ENCODE results near the gene ZBTB16. TPM values are rescaled to one million over a fixed set of nuclear protein-coding genes. Genes with fewer than 3 reads are reported as not detected.

ZBTB16 gene
- total and polyA plus RNA-seq, 4 donors, result 8.9 to 140 (median 34.5) TPM

DNA sequence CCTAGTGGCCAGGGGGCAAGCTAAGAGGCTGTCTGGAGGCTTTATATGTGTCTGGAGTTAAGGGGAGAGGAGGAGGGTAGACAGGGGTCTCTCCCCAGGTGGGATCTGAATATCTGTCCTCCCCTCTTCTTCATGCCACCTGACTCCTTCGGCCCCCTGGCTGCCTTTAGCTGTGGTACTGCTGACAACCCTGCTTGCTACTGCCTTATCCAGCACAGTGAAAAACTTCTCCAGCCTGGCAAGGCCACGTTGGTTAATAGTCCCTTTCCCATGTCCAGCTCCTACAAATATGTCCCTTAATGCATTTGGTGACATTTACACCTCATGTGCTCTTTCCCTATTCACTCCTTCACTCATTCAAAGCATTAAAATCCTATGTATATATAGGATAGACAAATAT, 194.3 kb downstream of the ZBTB16 start:
- H3K4me1 ChIP-seq (ENCODE audit: control insufficient read depth in 4 of 4, insufficient read depth in 4 of 4, low read length in 3 of 4), result peaks cover 14 to 47% (median 40%) of the 10 kb centered on the region in 4 donors
- WGBS, result 75% methylated on average over 2 of the region's 2 CpGs
- no peak for TF ChIP-seq HNF4G (IDR thresholded peaks at IDR 0.05)
- TF ChIP-seq FOXA1 (IDR thresholded peaks at IDR 0.05), result no peak
- no peak for TF ChIP-seq FOXA2 (IDR thresholded peaks at IDR 0.05)
- TF ChIP-seq EGR1 (IDR thresholded peaks at IDR 0.05; ENCODE audit: low read depth in 2 of 2), result no peak
- no peak for TF ChIP-seq GABPA (IDR thresholded peaks at IDR 0.05 in 1 of 2, conservative IDR thresholded peaks at IDR 0.05 in 1 of 2)
- TF ChIP-seq, protein P1, sequence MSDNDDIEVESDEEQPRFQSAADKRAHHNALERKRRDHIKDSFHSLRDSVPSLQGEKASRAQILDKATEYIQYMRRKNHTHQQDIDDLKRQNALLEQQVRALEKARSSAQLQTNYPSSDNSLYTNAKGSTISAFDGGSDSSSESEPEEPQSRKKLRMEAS (IDR thresholded peaks at IDR 0.05), result no peak
- TF ChIP-seq YY1 (IDR thresholded peaks at IDR 0.05), result no peak
- TF ChIP-seq, protein P2, sequence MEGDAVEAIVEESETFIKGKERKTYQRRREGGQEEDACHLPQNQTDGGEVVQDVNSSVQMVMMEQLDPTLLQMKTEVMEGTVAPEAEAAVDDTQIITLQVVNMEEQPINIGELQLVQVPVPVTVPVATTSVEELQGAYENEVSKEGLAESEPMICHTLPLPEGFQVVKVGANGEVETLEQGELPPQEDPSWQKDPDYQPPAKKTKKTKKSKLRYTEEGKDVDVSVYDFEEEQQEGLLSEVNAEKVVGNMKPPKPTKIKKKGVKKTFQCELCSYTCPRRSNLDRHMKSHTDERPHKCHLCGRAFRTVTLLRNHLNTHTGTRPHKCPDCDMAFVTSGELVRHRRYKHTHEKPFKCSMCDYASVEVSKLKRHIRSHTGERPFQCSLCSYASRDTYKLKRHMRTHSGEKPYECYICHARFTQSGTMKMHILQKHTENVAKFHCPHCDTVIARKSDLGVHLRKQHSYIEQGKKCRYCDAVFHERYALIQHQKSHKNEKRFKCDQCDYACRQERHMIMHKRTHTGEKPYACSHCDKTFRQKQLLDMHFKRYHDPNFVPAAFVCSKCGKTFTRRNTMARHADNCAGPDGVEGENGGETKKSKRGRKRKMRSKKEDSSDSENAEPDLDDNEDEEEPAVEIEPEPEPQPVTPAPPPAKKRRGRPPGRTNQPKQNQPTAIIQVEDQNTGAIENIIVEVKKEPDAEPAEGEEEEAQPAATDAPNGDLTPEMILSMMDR (IDR thresholded peaks at IDR 0.05; ENCODE audit: low read depth, low read length, missing input control), result no peak
- TF ChIP-seq SP1 (IDR thresholded peaks at IDR 0.05), result no peak
- peaks cover 12 to 29% (median 16%) of the 10 kb centered on the region in 4 donors for H3K36me3 ChIP-seq (ENCODE audit: control insufficient read depth in 4 of 4, insufficient read depth in 3 of 4, low read depth in 1 of 4, low read length in 3 of 4)
- H3K9me3 ChIP-seq (ENCODE audit: control insufficient read depth in 4 of 4, low read length in 3 of 4), result no peaks in the 10 kb centered on the region
- no peak overlapping the region for H3K4me3 ChIP-seq (ENCODE audit: low read depth in 1 of 3, low read length in 3 of 3)
- H3K27ac ChIP-seq (ENCODE audit: low read depth in 1 of 2, low read length in 2 of 2), result no peak overlapping the region
- H3K9ac ChIP-seq (ENCODE audit: low read depth in 1 of 2, low read length in 2 of 2), result no peak overlapping the region
- no peaks in the 10 kb centered on the region for H3K27me3 ChIP-seq (ENCODE audit: control insufficient read depth in 4 of 4, insufficient read depth in 4 of 4, low read length in 3 of 4)
- no peak for DNase-seq (ENCODE audit: low spot score)

DNA sequence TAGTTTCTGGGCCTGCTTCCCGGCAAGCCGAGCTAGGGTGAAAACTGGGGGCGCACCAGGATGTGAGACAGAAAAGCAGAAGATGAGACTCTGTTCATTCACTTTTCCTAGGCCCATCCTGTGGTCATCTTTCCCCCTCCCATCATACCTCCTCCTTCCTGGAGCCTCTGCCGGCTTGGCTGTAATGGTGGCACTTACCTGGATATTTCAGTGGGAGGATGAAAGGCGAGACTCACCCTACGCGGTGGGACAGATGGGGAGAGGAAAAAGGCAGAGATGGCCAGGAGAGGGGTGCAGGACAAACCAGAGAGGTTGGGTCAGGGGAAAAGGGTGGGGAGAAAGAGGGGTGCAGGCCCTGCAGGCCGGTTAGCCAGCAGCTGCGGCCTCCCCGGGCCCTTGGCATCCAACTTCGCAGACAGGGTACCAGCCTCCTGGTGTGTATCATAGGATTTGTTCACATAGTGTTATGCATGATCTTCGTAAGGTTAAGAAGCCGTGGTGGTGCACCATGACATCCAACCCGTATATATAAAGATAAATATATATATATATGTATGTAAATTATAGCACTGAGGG, 195.1 kb downstream of the ZBTB16 start:
- 87% methylated on average over 14 of the region's 14 CpGs for WGBS
- Histone ChIP-seq H3K9ac (ENCODE audit: low read depth in 1 of 2, low read length in 2 of 2) (no peak overlapping the region), H3K36me3 (ENCODE audit: control insufficient read depth in 4 of 4, insufficient read depth in 3 of 4, low read depth in 1 of 4, low read length in 3 of 4) (peaks cover 10 to 27% (median 16%) of the 10 kb centered on the region in 4 donors), H3K27me3 (ENCODE audit: control insufficient read depth in 4 of 4, insufficient read depth in 4 of 4, low read length in 3 of 4) (no peaks in the 10 kb centered on the region), H3K4me1 (ENCODE audit: control insufficient read depth in 4 of 4, insufficient read depth in 4 of 4, low read length in 3 of 4) (peaks cover 14 to 53% (median 42%) of the 10 kb centered on the region in 4 donors), H3K4me3 (ENCODE audit: low read depth in 1 of 3, low read length in 3 of 3) (no peak overlapping the region), H3K27ac (ENCODE audit: low read depth in 1 of 2, low read length in 2 of 2) (peak overlapping the region in 1 of 2 donors; percentile 18), H3K9me3 (ENCODE audit: control insufficient read depth in 4 of 4, low read length in 3 of 4) (no peaks in the 10 kb centered on the region)
- TF ChIP-seq JUND (IDR thresholded peaks at IDR 0.05) (no peak), EGR1 (IDR thresholded peaks at IDR 0.05; ENCODE audit: low read depth in 2 of 2) (no peak), HNF4G (IDR thresholded peaks at IDR 0.05) (no peak), YY1 (IDR thresholded peaks at IDR 0.05) (no peak), FOXA2 (IDR thresholded peaks at IDR 0.05) (no peak), FOXA1 (IDR thresholded peaks at IDR 0.05) (no peak), NR2F2 (IDR thresholded peaks at IDR 0.05) (no peak), RAD21 (IDR thresholded peaks at IDR 0.05) (no peak), TAF1 (conservative IDR thresholded peaks at IDR 0.05) (no peak), RXRA (IDR thresholded peaks at IDR 0.05) (no peak), SP1 (IDR thresholded peaks at IDR 0.05) (no peak), GABPA (IDR thresholded peaks at IDR 0.05 in 1 of 2, conservative IDR thresholded peaks at IDR 0.05 in 1 of 2) (no peak), HNF4A (conservative IDR thresholded peaks at IDR 0.05) (no peak)
- TF ChIP-seq, protein P3, sequence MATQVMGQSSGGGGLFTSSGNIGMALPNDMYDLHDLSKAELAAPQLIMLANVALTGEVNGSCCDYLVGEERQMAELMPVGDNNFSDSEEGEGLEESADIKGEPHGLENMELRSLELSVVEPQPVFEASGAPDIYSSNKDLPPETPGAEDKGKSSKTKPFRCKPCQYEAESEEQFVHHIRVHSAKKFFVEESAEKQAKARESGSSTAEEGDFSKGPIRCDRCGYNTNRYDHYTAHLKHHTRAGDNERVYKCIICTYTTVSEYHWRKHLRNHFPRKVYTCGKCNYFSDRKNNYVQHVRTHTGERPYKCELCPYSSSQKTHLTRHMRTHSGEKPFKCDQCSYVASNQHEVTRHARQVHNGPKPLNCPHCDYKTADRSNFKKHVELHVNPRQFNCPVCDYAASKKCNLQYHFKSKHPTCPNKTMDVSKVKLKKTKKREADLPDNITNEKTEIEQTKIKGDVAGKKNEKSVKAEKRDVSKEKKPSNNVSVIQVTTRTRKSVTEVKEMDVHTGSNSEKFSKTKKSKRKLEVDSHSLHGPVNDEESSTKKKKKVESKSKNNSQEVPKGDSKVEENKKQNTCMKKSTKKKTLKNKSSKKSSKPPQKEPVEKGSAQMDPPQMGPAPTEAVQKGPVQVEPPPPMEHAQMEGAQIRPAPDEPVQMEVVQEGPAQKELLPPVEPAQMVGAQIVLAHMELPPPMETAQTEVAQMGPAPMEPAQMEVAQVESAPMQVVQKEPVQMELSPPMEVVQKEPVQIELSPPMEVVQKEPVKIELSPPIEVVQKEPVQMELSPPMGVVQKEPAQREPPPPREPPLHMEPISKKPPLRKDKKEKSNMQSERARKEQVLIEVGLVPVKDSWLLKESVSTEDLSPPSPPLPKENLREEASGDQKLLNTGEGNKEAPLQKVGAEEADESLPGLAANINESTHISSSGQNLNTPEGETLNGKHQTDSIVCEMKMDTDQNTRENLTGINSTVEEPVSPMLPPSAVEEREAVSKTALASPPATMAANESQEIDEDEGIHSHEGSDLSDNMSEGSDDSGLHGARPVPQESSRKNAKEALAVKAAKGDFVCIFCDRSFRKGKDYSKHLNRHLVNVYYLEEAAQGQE (IDR thresholded peaks at IDR 0.05), result no peak
- TF ChIP-seq, protein P4, sequence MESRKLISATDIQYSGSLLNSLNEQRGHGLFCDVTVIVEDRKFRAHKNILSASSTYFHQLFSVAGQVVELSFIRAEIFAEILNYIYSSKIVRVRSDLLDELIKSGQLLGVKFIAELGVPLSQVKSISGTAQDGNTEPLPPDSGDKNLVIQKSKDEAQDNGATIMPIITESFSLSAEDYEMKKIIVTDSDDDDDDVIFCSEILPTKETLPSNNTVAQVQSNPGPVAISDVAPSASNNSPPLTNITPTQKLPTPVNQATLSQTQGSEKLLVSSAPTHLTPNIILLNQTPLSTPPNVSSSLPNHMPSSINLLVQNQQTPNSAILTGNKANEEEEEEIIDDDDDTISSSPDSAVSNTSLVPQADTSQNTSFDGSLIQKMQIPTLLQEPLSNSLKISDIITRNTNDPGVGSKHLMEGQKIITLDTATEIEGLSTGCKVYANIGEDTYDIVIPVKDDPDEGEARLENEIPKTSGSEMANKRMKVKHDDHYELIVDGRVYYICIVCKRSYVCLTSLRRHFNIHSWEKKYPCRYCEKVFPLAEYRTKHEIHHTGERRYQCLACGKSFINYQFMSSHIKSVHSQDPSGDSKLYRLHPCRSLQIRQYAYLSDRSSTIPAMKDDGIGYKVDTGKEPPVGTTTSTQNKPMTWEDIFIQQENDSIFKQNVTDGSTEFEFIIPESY (IDR thresholded peaks at IDR 0.05), result no peak
- TF ChIP-seq, protein P5, sequence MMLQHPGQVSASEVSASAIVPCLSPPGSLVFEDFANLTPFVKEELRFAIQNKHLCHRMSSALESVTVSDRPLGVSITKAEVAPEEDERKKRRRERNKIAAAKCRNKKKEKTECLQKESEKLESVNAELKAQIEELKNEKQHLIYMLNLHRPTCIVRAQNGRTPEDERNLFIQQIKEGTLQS (IDR thresholded peaks at IDR 0.05), result no peak
- TF ChIP-seq, protein P1 (IDR thresholded peaks at IDR 0.05), result no peak
- TF ChIP-seq, protein P2 (IDR thresholded peaks at IDR 0.05; ENCODE audit: low read depth, low read length, missing input control), result no peak
- no peak for DNase-seq (ENCODE audit: low spot score)

Data from liver (tissue), 9 donors.